Measurements from ENCODE around the gene RPS4Y2. TPM values are rescaled to one million over a fixed set of nuclear protein-coding genes. Genes with fewer than 3 reads are reported as not detected.

RPS4Y2 gene
- total RNA-seq, 1 experiment from 2014 or later, result not detected

DNA sequence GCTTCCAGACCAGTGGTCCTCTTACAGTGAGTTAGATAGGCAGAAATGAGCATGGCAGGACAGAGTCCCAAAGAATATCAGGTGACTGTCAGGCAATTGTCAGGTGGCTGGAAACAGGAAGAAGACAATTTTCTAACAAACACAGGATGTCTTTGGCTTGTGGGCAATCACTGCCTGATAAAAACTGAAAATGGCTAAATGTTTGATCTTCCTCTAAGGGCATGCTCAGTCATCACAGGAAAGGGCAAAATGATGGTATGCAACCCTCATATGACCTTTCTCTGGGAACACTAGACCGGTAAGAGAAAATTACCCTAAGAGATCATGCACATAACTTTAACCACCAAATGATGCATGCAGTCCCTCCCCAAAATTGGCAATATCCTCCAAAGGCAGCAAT lies 57.6 kb downstream of the RPS4Y2 start:
- no peak for DNase-seq (ENCODE audit: low spot score)
- in situ Hi-C loops (cut with HindIII; ENCODE audit: low sequenced_read_pairs), result no loop called here

DNA sequence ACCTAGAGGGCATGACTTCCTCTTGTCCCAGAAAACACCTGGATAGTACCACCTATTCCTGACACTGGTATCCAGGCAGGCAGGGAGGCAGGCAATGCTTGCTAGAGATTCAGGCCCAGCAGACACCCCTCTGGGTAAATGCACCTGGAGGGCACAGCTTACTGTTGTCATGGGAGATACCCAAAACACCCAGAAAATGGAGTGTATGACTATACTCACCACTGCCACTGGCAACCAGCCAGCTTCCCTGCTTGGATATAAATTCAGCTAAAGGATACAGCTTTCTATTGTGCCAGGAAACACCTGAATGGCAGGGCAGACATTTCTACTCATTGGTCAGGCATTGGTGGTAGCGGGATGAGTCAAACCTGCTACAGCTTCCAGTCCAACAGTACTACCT lies 58.9 kb downstream of the RPS4Y2 start:
- in situ Hi-C loops (cut with HindIII; ENCODE audit: low sequenced_read_pairs), result no loop called here
- DNase-seq (ENCODE audit: low spot score), result no peak

DNA sequence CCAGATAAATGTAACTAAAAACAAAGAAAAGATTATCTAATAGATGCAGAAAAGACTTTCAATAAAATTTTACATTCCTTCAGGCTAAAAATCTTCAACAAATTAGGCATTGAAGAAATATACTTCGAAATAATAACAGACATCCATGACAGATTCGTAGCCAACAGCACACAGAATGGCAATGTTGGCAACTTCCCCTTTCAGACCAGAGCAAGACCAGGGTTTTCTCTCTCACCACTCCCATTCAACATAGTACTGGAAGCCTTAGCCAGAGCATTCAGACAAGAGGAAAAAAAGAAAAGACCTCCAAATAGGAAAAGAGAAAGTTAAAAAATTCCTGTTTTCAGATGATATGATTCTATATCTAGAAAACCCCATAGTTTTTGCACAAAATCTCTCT lies 61.2 kb downstream of the RPS4Y2 start:
- in situ Hi-C loops (cut with HindIII; ENCODE audit: low sequenced_read_pairs), result no loop called here
- no peak for DNase-seq (ENCODE audit: low spot score)

Other genes with a start within 250 kb of the RPS4Y2 start
- 32.8 and 49.7 TPM in 2 replicates for gene EIF1AY, start 180.3 kb upstream of the RPS4Y2 start, total RNA-seq (2014; rRNA removed; shearing (Covaris generic))